Measurements from ENCODE around the gene TRAF4. TPM values are rescaled to one million over a fixed set of nuclear protein-coding genes. Genes with fewer than 3 reads are reported as not detected.

The TRAF4 gene
- total RNA-seq, 2 donors from 2014 or later, result 92.1 to 128 TPM

GRCh38 chr17:28760601-28761562 lies 17.1 kb downstream of the TRAF4 start:
- DNase-seq, result peak; percentile 75
- TF ChIP-seq CTCF (IDR thresholded peaks at IDR 0.05), result no peak
- no peak overlapping the region for H3K9ac ChIP-seq (ENCODE audit: low read depth in 2 of 2, low read length in 2 of 2)
- no peak overlapping the region for H3K27ac ChIP-seq
- H3K27me3 ChIP-seq, result no peaks in the 10 kb centered on the region
- no peaks in the 10 kb centered on the region for H3K9me3 ChIP-seq
- no peaks in the 10 kb centered on the region for H3K4me1 ChIP-seq
- peaks cover 17% of the 10 kb centered on the region for H3K36me3 ChIP-seq
- intact Hi-C loops (cut with DNase I), result no loop called here
- no peak overlapping the region for H3K4me3 ChIP-seq

GRCh38 chr17:28763137-28763799 lies 19.5 kb downstream of the TRAF4 start:
- no peak overlapping the region for H3K27ac ChIP-seq
- no peaks in the 10 kb centered on the region for H3K9me3 ChIP-seq
- TF ChIP-seq CTCF (IDR thresholded peaks at IDR 0.05), result no peak
- no peak overlapping the region for H3K4me3 ChIP-seq
- intact Hi-C loops (cut with DNase I), result no loop called here
- peaks cover 23% of the 10 kb centered on the region for H3K36me3 ChIP-seq
- no peak overlapping the region for H3K9ac ChIP-seq (ENCODE audit: low read depth in 2 of 2, low read length in 2 of 2)
- H3K27me3 ChIP-seq, result no peaks in the 10 kb centered on the region
- DNase-seq, result no peak
- H3K4me1 ChIP-seq, result no peaks in the 10 kb centered on the region

DNA sequence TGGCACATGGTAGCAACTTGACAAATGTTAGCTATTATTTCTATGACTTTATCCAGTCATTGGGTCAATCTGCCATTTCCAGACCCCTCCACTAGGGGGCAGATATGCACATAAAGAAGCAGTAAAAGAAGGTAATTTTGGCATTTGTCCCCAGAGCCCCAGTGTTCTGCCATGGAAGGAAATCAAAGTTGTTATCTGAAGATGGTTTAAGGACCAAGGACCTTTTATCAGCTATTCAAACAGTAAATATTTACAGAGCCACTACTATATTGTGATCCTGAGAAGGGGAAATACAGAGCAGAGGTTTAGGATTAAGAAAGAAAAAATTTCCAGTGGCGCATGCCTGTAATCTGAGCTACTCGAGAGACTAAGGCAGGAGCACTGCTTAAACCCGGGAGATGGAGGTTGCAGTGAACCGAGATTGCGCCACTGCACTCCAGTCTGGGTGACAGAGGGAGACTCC lies 20.0 kb downstream of the TRAF4 start:
- no peaks in the 10 kb centered on the region for H3K4me1 ChIP-seq
- DNase-seq, result peak; percentile 87
- no peaks in the 10 kb centered on the region for H3K27me3 ChIP-seq
- intact Hi-C loops (cut with DNase I), result no loop called here
- no peak overlapping the region for H3K9ac ChIP-seq (ENCODE audit: low read depth in 2 of 2, low read length in 2 of 2)
- H3K36me3 ChIP-seq, result peaks cover 18% of the 10 kb centered on the region
- H3K9me3 ChIP-seq, result no peaks in the 10 kb centered on the region
- TF ChIP-seq CTCF (IDR thresholded peaks at IDR 0.05), result peak; percentile 85
- no peak overlapping the region for H3K27ac ChIP-seq
- H3K4me3 ChIP-seq, result no peak overlapping the region

DNA sequence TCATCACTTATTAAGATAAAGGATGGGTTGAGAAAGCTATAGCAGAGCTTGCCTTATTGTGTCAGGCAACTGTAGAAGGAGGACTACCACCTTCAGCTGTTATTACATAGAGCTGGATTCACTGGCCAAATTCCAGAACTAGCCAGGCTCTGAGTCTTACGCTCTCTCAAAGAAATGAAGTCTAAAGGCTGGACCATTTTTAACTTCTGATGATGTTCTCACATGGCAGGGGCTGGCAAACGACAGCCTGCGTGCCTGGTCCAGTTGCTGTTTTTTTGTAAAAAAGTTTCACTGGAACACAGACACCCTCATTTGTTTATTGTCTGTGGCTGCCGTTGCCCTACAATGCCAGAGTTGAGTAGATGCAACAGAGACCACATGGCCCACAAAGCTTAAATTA lies 21.2 kb downstream of the TRAF4 start:
- Histone ChIP-seq H3K36me3 (peaks cover 12% of the 10 kb centered on the region), H3K9me3 (no peaks in the 10 kb centered on the region), H3K4me1 (no peaks in the 10 kb centered on the region), H3K4me3 (no peak overlapping the region), H3K27ac (no peak overlapping the region), H3K9ac (ENCODE audit: low read depth in 2 of 2, low read length in 2 of 2) (no peak overlapping the region), H3K27me3 (no peaks in the 10 kb centered on the region)
- DNase-seq, result no peak
- intact Hi-C loops (cut with DNase I), result loop anchor here (5.0 kb wide), 1 partner anchor 152 kb away; no protein-coding TSS in a partner anchor
- no peak for TF ChIP-seq CTCF (IDR thresholded peaks at IDR 0.05)

DNA sequence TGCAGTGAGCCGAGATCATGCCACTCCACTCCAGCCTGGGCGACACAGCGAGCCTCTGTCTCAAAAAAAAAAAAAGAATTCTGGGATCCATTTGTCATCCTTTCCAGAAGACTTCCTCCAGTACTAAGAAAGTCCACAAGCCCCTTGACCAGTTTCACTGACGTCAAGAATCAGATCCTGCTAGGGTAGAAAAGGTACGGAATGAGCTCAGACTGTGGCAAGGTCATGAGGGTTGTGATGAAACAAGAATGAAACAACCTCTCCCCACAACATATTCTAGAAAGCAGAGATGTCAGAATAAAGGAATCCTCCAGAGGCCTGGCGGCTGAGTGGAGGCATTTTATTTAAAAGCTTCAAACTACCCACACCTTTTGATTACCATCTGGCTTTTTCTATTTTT lies 29.9 kb downstream of the TRAF4 start:
- no peak overlapping the region for H3K9ac ChIP-seq (ENCODE audit: low read depth in 2 of 2, low read length in 2 of 2)
- DNase-seq, result no peak
- H3K27me3 ChIP-seq, result no peaks in the 10 kb centered on the region
- H3K27ac ChIP-seq, result no peak overlapping the region
- no peaks in the 10 kb centered on the region for H3K9me3 ChIP-seq
- H3K36me3 ChIP-seq, result no peaks in the 10 kb centered on the region
- no peak for TF ChIP-seq CTCF (IDR thresholded peaks at IDR 0.05)
- no peak overlapping the region for H3K4me3 ChIP-seq
- no peaks in the 10 kb centered on the region for H3K4me1 ChIP-seq
- intact Hi-C loops (cut with DNase I), result no loop called here

All from colonic mucosa (tissue), 4 donors.